Esophagus muscularis mucosa (tissue), 4 donors: ENCODE results near the gene HNRNPA1.
"Not testable (repeated sequence)": the region's sequence is repeated elsewhere in the genome, so short reads cannot be mapped to it uniquely, and the experiment has no call there.

Experiments used
- CTCF ChIP-seq, 3 experiments: fragments of 200-600 bp in 2 of 3; fragments of 450-650 bp in 1 of 3; sonication (generic) in 2 of 3; IDR thresholded peaks; one replicate each; pipeline ENCODE4 v1.5.1; 2017 to 2019; ENCODE audit warnings: antibody characterized with exemption in 3 of 3, mild to moderate bottlenecking in 2 of 3, moderate library complexity in 1 of 3
- EP300 ChIP-seq: sonication (generic); formaldehyde crosslinking; IDR thresholded peaks from one replicate; pipeline ENCODE4 v1.6.1; 2017; ENCODE audit warnings: antibody characterized with exemption
- POLR2A ChIP-seq: fragments of 450-650 bp; IDR thresholded peaks from one replicate; pipeline ENCODE4 v1.6.1; 2017; ENCODE audit warnings: antibody characterized with exemption, moderate library complexity, mild to moderate bottlenecking, low read depth
- POLR2AphosphoS5 ChIP-seq, 2 donors: sonication (generic); formaldehyde crosslinking; IDR thresholded peaks; one replicate each; pipeline ENCODE4 v1.6.1; 2017; ENCODE audit warnings: antibody characterized with exemption in 2 of 2

- not testable (repeated sequence) for TF ChIP-seq POLR2A; CTCF (IDR thresholded peaks at IDR 0.05); POLR2AphosphoS5 (IDR thresholded peaks at IDR 0.05); EP300
Observed at GRCh38 chr12:54325442-54326109, 45.0 kb downstream of the HNRNPA1 start.
